SU-DHL-6 (cell line): ENCODE data around the gene KATNB1.

Experiments used
- CTCF ChIP-seq: fragments of 200-600 bp; sonication (generic); IDR thresholded peaks from one replicate; pipeline ENCODE4 v1.5.1; 2017; ENCODE audit warnings: antibody characterized with exemption, mild to moderate bottlenecking, low read length, moderate library complexity; ENCODE audit not compliant: insufficient read depth, poor library complexity, severe bottlenecking
- EZH2phosphoT487 ChIP-seq: fragments of 200-600 bp; sonication (generic), shearing (Covaris generic); conservative IDR thresholded peaks from 2 replicates; pipeline ENCODE4 v1.6.1; 2018; ENCODE audit warnings: mild to moderate bottlenecking, antibody characterized with exemption, low read length, moderate library complexity, mixed read lengths

- no peak for TF ChIP-seq CTCF
- no peak for TF ChIP-seq EZH2phosphoT487
Measured at GRCh38 chr16:57695680-57696069, 39.9 kb upstream of the KATNB1 start.
